Loucy (cell line): ENCODE measurements around the gene SYNJ2.

Experiments
- H2AFZ ChIP-seq: fragments of 200-600 bp; sonication (generic); 2 replicates; pipeline ENCODE4 v1.6.0; 2016; ENCODE audit warnings: antibody characterized with exemption, mild to moderate bottlenecking, low read length, moderate library complexity
- H3F3A ChIP-seq: fragments of 200-600 bp; 2 replicates; pipeline ENCODE4 v1.6.0; 2016; ENCODE audit warnings: antibody characterized with exemption, low read depth, mild to moderate bottlenecking
- H3K27me3 ChIP-seq: fragments of 200-600 bp; sonication (generic); 2 replicates; pipeline ENCODE4 v1.6.1; 2014; ENCODE audit warnings: low read length, mild to moderate bottlenecking; ENCODE audit not compliant: insufficient read depth, poor library complexity, severe bottlenecking
- H3K36me3 ChIP-seq: fragments of 200-600 bp; sonication (generic); 2 replicates; pipeline ENCODE4 v1.6.1; 2016; ENCODE audit warnings: low read length; ENCODE audit not compliant: insufficient read depth
- H3K4me1 ChIP-seq: fragments of 200-600 bp; sonication (generic); 2 replicates; pipeline ENCODE4 v1.5.1; 2014; ENCODE audit warnings: low read length, mild to moderate bottlenecking; ENCODE audit not compliant: insufficient read depth, poor library complexity, severe bottlenecking
- H3K4me2 ChIP-seq: fragments of 200-600 bp; sonication (generic); 2 replicates; pipeline ENCODE4 v1.6.0; 2014; ENCODE audit warnings: antibody characterized with exemption, low read length, low read depth, mild to moderate bottlenecking; ENCODE audit not compliant: poor library complexity, severe bottlenecking
- H3K4me3 ChIP-seq: fragments of 200-600 bp; sonication (generic); 2 replicates; pipeline ENCODE4 v1.5.1; 2014; ENCODE audit warnings: low read length, mild to moderate bottlenecking, mixed read lengths; ENCODE audit not compliant: poor library complexity, severe bottlenecking
- H3K79me2 ChIP-seq: fragments of 200-600 bp; sonication (generic); 2 replicates; pipeline ENCODE4 v1.6.1; 2014; ENCODE audit warnings: low read length; ENCODE audit not compliant: insufficient read depth
- H3K9ac ChIP-seq: fragments of 200-600 bp; sonication (generic); 2 replicates; pipeline ENCODE4 v1.6.0; 2014; ENCODE audit warnings: mild to moderate bottlenecking, low read depth, low read length, moderate library complexity; ENCODE audit not compliant: poor library complexity, severe bottlenecking
- H3K9me2 ChIP-seq: fragments of 200-600 bp; sonication (generic); replicated peaks from 2 replicates; pipeline ENCODE4 v1.6.1; 2016; ENCODE audit warnings: low read depth, low read length, mixed read lengths
- H3K9me3 ChIP-seq: fragments of 200-600 bp; sonication (generic); 2 replicates; pipeline ENCODE4 v1.6.1; 2014; ENCODE audit warnings: mild to moderate bottlenecking, antibody characterized with exemption, low read length, low read depth; ENCODE audit not compliant: insufficient read depth
- H4K20me1 ChIP-seq: fragments of 200-600 bp; sonication (generic); 2 replicates; pipeline ENCODE4 v1.6.0; 2014; ENCODE audit warnings: antibody characterized with exemption, low read length, mild to moderate bottlenecking; ENCODE audit not compliant: insufficient read depth, poor library complexity, severe bottlenecking
- CTCF ChIP-seq: fragments of 200-600 bp; sonication (generic); conservative IDR thresholded peaks from 2 replicates; pipeline ENCODE4 v1.5.1; 2014; ENCODE audit warnings: mild to moderate bottlenecking, antibody characterized with exemption, low read length
- EZH2phosphoT487 ChIP-seq: fragments of 200-600 bp; IDR thresholded peaks from 2 replicates; pipeline ENCODE4 v1.6.1; 2018; ENCODE audit warnings: antibody characterized with exemption, mild to moderate bottlenecking, moderate library complexity, borderline replicate concordance

Gene SYNJ2

DNA sequence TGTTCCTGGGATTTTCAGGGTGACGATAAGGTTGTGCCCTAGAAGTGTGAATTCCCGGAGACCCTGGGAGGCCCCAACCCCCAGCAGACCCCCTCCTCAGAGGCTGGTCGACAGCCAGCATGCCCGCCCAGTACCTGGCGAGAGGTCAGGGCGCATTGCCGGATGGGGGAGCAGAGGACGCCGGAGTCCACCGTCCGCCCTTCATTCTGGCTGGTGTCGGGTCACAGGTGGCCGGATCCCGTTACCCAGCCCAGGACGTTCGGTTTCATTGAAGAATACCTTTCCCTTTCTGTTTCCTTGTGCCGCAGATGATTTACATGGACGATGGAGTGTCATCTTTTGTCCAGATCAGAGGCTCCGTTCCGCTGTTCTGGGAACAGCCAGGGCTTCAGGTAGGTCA lies 61.3 kb downstream of the SYNJ2 start:
- H3K27me3 ChIP-seq, result no peaks in the 10 kb centered on the region
- H4K20me1 ChIP-seq, result no peaks in the 10 kb centered on the region
- H3K79me2 ChIP-seq, result no peaks in the 10 kb centered on the region
- H3K36me3 ChIP-seq, result peaks cover 17% of the 10 kb centered on the region; the same call in 1 of the 2 replicates
- H3K9me2 ChIP-seq, result no peaks in the 10 kb centered on the region
- H3F3A ChIP-seq, result no peaks in the 10 kb centered on the region
- H3K9ac ChIP-seq, result no peak overlapping the region
- H3K4me1 ChIP-seq, result peaks cover 35% of the 10 kb centered on the region
- H3K4me3 ChIP-seq, result no peak overlapping the region
- TF ChIP-seq EZH2phosphoT487, result no peak
- TF ChIP-seq CTCF, result no peak
- no peak overlapping the region for H2AFZ ChIP-seq
- H3K9me3 ChIP-seq, result no peaks in the 10 kb centered on the region
- H3K4me2 ChIP-seq, result no peak overlapping the region

DNA sequence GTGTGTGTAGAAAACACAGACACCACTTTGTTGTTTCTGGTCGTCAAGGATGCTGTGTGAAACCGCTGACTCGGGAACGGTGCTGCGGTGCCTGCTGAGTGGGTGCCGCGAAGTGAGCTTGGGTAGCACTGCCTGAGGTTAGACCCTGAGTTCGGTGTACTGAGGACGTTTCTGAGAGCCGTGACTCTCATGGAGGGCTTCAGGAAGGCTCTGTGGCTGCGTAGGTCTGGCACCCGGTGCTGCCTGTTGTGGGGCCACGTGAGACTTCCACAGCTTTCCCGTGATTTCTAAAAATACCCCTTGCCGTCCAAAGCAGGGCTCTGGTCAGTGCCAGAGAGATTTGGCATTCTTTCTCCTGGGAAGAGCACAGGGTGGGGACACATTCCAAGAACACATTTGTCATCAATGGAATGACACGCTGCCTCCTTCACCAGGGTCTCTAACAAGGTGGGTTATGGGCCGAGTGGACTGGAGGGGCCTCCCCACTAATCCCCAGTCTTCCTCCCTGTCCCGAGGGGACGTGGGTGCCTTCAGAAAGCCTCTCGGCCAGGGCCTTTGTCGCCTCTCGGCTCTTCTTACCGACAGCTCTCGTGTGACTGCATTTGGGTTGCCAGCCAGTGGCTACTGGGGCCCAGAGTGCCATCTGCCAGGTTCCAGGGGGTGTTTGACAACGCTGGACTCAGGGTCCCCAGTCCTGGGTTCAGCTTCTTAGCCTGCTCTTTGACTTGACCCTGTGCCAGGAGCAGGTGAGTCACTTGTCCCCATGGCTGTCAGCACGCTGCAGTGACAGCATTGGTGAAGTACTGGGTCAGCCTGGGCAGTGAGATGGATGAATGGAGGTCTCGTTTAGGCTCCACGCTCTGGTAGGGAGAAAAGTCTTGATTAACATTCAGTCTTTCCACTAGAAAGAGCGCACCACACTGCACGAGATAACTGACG lies 62.2 kb downstream of the SYNJ2 start:
- H3K36me3 ChIP-seq, result peaks cover 14% of the 10 kb centered on the region; the same call in 1 of the 2 replicates
- no peak overlapping the region for H3K4me2 ChIP-seq
- no peaks in the 10 kb centered on the region for H3K9me3 ChIP-seq
- H3K4me3 ChIP-seq, result no peak overlapping the region
- no peaks in the 10 kb centered on the region for H4K20me1 ChIP-seq
- H3K27me3 ChIP-seq, result no peaks in the 10 kb centered on the region
- H3K9me2 ChIP-seq, result no peaks in the 10 kb centered on the region
- no peak overlapping the region for H3K9ac ChIP-seq
- H3K4me1 ChIP-seq, result peaks cover 35% of the 10 kb centered on the region
- no peaks in the 10 kb centered on the region for H3F3A ChIP-seq
- no peak for TF ChIP-seq CTCF
- no peak overlapping the region for H2AFZ ChIP-seq
- H3K79me2 ChIP-seq, result no peaks in the 10 kb centered on the region

DNA sequence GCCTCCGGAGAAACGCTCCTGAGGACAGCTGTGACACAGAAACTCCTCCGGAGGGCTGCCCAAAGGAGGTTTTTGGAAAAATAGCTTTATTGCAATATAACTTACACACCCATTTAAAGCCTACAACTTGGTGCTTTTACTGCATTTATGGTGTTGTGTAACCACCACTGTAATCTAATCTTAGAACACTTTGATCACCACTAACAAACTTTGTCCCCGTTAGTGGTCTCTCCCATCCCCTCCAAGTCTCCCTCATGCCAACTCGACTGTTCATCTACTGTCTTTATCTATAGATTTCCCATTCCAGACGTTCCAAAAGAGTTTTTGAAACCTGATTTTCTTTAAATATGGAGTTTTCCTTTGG lies 62.8 kb downstream of the SYNJ2 start:
- Histone ChIP-seq H3K9ac (no peak overlapping the region), H3F3A (no peaks in the 10 kb centered on the region), H3K4me3 (no peak overlapping the region), H4K20me1 (no peaks in the 10 kb centered on the region), H3K4me2 (no peak overlapping the region), H3K4me1 (peaks cover 32% of the 10 kb centered on the region), H3K9me3 (no peaks in the 10 kb centered on the region), H3K36me3 (peaks cover 14% of the 10 kb centered on the region; the same call in 1 of the 2 replicates), H3K9me2 (no peaks in the 10 kb centered on the region), H2AFZ (no peak overlapping the region), H3K27me3 (no peaks in the 10 kb centered on the region), H3K79me2 (no peaks in the 10 kb centered on the region)
- TF ChIP-seq EZH2phosphoT487, result no peak
- no peak for TF ChIP-seq CTCF
